DND-41 (cell line): ENCODE data around the gene NEK4.

Experiments used
- EZH2 ChIP-seq: IDR thresholded peaks from 3 replicates; pipeline ENCODE4 v1.6.1; 2012; ENCODE audit warnings: borderline replicate concordance, low read depth, mild to moderate bottlenecking, moderate library complexity, low read length, inconsistent platforms; ENCODE audit not compliant: severe bottlenecking
- TF ChIP-seq, protein P1 (sequence below): IDR thresholded peaks from 2 replicates; pipeline ENCODE4 v1.5.1; 2012; ENCODE audit warnings: borderline replicate concordance, low read length, moderate library complexity, mild to moderate bottlenecking; ENCODE audit not compliant: poor library complexity, severe bottlenecking; ENCODE audit errors: extremely low read depth

DNA sequence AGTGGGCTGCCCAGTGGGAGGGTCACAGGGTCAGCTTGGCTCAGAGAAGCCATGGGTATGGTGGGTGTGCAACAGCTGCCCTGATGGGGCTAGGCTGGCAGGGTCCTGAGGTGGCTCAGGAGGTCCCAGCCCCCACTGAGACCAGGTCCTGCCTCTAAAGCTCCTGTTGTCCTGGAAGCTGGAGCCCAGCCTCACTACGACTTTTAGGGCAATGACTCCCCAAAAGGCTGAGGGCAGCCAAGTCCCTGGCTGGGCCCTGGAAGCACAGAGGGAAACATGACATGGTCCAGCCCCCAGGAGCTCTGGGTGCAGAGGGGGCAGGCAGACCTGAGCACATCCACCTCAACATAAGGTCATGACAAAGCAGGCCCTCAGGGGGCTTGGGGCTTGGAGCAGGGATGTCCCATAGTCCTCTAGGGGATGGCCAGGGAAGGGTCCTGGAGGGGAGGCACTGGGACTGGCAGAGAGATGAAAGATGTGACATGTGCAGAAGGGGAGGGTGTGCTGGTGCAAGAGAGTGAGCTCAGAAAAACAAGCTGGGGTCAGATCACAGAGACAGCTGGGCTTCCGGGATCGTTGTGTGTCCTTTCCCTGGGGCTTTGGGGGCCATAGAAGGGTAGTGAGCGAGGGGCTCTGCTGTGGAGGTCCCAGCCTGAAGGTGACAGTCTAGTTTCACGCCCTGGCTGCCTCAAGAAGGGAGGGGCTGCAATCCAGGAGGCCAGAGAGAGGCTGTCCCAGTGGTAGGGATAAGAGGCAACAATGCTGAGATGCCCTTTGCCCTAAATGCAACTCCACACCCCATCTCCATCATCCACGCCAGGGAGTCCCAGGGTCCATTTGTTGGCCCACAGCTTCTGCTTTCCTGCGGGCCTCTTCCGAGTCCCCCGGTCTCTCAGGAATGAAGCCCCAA lies 23.2 kb upstream of the NEK4 start:
- TF ChIP-seq, protein P1, sequence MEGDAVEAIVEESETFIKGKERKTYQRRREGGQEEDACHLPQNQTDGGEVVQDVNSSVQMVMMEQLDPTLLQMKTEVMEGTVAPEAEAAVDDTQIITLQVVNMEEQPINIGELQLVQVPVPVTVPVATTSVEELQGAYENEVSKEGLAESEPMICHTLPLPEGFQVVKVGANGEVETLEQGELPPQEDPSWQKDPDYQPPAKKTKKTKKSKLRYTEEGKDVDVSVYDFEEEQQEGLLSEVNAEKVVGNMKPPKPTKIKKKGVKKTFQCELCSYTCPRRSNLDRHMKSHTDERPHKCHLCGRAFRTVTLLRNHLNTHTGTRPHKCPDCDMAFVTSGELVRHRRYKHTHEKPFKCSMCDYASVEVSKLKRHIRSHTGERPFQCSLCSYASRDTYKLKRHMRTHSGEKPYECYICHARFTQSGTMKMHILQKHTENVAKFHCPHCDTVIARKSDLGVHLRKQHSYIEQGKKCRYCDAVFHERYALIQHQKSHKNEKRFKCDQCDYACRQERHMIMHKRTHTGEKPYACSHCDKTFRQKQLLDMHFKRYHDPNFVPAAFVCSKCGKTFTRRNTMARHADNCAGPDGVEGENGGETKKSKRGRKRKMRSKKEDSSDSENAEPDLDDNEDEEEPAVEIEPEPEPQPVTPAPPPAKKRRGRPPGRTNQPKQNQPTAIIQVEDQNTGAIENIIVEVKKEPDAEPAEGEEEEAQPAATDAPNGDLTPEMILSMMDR = no peak
- TF ChIP-seq EZH2 = no peak
